Stimulated activated CD4-positive, alpha-beta T cell treated with anti-CD3 and anti-CD28 coated beads, TNF-alpha, amount 100 ng/mL, for 48 hours (primary cell): ENCODE measurements around the gene POTEF.
"Not testable (repeated sequence)": the region's sequence is repeated elsewhere in the genome, so short reads cannot be mapped to it uniquely, and the experiment has no call there.

Experiments
- DNase-seq, 3 donors: peaks; one replicate each; pipeline ENCODE4 v3.0.0-alpha.2; 2020; ENCODE audit warnings: low read depth in 3 of 3

POTEF gene

DNA sequence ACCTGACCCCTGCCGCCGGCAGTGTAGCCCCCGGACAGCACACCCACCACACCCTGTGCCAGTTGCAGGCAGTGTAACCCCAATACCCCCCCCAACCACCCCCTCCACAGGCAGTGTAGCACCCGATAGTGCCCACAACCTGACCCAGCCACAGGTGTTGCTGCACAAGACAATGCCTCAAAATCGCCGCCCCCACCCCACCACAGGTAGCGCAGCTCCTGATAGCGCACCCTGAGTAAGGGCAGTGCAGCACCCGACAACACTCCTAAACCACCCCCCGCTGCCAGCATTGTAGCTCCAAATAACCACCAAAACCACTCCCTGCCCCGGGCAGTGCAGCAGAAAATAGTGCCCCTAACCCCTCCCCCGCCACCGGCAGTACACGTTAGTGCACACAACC, 558 bp downstream of the POTEF start:
- not testable (repeated sequence) for DNase-seq

DNA sequence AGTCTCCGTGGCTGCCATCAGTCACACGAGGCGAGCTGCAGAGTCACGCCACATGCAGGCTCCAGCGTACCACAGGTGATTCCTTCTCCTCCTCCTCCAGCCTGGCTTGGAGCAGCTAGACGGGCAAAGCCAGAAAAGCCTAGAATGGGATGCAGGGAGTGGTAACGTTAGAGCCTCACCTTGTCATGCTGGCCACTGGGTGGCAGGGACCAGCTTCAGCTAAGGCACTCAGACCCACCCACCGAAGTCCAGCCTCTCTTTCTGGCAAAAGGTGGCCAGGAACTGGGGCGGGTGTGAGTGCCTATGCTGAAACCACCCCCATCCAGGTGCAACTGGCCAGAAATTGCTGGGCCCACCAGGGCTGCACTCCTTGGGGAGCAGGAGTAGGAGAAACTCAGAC, 1.3 kb downstream of the POTEF start:
- not testable (repeated sequence) for DNase-seq

DNA sequence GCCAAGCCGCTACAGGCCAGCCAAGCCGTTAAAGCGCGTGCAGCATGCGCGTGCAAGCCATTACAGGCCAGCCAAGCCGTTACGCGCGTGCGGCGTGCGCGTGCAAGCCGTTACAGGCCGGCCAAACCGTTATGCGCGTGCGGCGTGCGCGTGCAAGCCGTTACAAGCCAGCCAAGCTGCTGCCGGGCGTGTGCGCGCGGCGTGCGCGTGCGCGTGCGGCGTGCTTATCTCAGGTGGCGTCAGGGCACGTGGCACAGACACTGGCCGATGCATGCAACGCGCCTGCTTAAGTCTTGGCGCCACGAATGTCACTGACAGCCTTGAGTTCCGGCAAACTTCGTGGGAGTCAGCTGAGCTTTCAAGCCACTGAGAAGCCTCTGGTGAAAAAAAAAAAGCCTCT, 8.1 kb downstream of the POTEF start:
- not testable (repeated sequence) for DNase-seq

DNA sequence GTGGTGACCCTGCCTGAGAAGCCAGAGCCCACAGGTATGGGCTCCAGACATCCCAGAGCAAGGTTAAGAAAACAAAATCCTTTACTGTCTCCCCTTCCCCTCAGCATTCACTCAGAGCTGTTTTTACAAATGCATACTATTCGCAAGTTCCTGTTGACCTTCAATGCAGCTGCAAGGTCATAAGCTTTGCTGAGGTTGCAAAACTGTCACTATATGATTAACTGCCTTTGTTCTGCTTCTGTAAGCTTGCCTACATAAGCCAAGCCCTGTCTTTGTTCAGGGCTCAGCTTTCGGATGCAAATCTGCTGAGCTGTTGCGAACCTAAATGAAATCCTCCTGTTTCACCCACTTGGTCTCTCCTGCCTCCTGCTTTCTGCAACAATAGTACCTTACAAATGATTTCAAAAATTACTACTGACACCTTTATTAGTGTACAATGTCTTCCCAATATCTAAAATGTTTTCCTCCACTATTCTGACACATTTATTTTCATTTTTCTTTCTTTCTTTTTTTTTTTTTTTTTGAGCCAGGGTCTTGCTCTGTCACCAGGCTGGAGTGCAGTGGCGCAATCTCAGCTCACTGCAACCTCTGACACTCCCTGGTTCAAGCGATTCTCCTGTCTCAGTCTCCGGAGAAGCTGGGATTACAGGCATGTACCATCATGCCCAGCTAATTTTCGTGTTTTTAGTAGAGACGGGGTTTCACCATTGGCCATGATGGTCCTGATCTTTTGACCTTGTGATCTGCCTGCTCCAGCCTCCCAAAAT, 26.2 kb downstream of the POTEF start:
- not testable (repeated sequence) for DNase-seq

DNA sequence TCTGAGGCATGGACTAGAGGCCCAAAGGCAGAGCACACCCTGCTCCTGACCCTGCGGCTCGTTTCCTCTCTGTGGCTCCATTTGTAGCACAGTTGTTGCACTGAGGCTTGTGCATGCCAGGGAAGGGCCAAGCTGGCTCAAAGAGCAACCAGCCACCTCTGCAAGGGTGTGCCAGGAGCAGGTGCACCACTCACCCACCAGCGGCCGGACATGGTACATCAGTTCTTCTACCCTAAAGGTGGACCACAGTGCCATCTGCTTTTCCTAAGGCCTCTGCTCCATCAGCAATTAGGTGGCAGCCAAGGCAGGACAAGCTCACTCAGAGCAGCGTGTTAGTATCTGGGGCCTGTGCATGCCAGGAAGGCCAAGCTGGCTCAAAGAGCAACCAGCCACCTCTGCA, 66.4 kb downstream of the POTEF start:
- DNase-seq: not testable (repeated sequence)

DNA sequence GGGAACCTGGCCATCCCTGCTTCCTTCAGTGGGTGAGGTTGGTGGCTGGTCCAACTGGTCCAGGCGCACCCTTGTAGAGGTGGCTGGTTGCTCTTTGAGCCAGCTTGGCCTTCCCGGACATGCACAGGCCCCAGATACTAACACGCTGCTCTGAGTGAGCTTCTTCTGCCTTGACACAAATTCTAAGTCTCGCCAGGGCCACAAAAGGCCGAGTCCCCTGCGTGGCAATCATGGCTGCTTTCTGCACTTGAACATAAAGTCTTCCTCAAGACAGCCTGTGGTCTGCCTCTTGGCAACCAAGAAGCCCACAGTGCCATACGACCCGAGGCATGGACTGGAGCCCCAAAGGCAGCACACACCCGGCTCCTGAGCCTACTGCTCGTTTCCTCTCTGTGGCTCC, 69.0 kb downstream of the POTEF start:
- DNase-seq: not testable (repeated sequence)

DNA sequence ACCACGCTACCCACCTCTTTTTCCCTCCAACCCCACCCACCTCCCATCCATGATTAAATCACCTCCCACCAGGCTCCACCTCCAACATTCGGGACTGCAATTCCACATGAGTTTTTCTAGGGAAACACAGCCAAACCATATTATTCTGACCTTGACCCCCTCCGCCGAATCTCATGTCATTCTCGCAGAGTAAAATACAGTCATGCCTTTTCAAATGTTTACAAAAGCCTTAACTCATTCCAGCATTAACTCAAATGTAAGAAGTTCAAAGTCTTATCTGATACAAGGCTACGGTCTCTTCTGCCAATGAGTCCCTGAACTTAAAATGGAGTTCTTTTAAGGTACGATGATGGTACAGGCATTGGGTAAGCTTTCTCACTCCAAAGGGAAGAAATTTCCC, 72.7 kb downstream of the POTEF start:
- not testable (repeated sequence) for DNase-seq

DNA sequence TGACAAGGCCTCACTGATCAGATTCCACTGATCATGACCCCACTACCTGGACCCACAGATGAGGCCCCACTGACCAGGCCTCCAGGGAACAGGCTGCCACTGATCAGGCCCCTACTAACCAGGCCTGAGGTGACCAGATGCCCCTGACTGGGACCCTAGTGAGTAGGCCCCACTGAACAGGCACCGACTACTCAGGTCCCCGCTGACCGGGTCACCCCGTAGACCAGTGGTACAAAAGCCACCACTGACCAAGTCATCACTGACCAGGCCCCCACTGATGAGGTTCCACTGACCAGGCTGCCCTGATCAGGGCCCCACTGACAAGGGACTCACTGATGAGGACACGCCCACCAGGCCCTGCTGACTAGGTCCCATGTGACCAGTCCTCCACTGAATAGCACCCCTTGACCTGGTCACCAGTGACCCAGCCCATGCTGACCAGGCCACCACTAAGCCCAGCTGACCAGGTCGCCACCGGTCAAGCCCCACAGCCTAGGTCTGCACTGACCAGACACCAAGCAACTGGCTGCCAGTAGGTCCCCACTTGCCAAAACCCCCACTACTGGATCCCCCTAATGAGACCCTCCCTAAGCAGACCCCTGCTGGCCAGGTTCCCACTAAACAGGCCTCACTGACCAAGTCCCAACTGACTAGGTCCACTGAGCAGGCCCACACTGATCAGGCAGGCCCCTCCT, 75.7 kb downstream of the POTEF start:
- DNase-seq: not testable (repeated sequence)

DNA sequence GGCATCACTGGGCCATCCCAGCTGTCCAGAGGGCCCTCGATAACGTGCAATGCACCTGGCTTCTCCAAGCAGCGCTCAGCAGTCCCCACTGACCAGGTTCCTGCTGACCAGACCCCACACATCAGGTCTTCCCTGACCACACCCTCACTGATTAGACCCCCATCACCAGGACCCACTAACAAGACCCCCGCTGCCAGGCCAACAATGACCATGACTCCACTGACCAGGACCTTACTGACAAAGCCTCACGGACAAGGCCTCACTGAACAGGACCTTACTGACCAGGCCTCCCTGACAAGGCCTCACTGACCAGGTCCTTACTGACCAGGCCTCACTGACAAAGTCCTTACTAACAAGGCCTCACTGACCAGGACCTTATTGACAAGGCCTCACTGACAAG, 76.6 kb downstream of the POTEF start:
- not testable (repeated sequence) for DNase-seq

DNA sequence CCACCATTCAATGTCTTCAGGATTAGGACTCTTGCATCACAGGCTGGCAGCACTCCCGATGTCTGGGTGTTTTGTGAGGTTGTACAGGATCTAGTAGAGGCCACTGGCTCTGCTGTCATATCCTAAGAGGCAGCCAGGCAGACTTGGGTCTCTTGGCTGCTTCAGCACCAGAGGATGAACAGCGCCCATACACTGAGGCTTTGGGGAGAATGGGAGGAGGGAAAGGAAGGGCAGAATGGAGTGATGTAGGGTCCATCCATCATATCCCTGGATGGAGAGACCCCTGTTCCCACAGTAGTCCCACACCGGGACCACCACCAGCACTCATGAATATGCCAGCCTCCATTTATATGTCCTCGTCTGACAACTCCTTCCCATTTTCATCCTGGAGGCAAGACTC, 80.6 kb downstream of the POTEF start:
- not testable (repeated sequence) for DNase-seq

DNA sequence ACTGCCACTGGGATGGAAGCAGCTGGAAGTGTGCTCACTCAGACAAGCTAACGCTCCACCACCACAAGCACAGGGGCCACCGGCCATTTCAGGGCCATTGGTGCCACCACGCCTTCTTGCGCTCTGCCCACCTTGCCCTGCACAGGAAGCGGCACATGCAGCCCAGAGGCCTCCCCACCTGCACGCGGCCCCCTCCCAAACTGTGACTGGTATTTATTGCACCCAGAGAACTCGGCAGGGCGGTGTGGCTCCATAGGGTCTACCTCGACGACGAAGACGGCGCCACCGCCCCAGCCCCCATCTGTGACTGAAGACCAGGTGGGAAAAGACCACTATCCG, 90.8 kb downstream of the POTEF start:
- DNase-seq: not testable (repeated sequence)

DNA sequence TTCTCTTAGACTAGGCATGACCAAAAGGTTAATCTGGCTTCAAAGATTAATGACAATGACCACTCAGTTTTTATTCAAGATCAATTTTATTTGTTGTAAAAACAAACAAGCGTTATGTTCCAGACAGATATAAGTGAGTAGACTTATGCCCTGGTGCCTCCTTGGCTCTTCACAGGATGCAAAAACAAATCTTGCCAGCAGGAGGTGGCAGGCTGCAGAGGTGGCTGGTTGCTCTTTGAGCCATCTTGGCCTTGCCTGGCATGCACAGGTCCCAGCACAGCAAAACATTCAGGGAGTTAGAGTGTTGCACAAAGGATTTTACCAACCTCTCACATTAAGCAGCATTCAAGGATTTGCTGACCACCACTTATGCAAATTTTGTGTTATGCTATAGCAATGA, 103.1 kb downstream of the POTEF start:
- DNase-seq: not testable (repeated sequence)
